HG02943 (cell line): ENCODE results near the gene TNFAIP6.
A peak's percentile ranks its signal among the peaks of the same experiment; 100 is the strongest.

Experiments
- ATAC-seq: cut with Tn5 transposase; IDR thresholded peaks from one replicate; pipeline ENCODE4 v1.9.1; 2021; ENCODE audit warnings: mild to moderate bottlenecking, low read depth, moderate library complexity; ENCODE audit not compliant: unreplicated experiment

Gene TNFAIP6

DNA sequence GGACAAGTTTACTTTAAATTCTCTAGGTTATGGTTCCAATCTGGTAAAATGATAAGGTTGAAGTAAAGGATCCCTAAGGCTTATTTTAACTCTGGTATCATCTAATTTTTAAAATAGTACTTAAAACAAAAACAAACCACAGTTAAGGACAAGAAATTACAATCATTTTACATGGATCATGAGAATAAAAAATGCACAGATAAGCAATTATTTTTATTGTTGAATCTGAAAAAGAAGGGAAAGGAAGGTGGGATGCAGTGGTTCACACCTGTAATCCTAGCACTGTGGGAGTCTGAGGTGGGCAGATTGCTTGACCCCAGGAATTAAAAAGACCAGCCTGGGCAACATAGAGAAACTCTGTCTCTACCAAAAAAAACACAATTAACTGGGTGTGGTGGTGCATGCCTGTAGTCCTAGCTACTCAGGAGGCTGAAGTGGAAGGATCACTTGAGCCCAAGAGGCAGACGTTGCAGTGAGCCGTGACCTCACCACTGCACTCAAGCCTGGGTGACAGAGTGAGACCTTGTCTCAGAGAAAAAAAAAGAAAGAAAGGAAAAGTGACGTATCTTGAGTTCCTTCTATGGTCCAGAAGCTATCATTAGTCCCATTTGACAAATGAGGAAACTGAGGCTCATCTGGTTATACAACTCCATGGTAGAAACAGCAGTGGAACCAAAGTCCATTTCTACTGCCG, 2.5 kb downstream of the TNFAIP6 start:
- ATAC-seq: no peak

DNA sequence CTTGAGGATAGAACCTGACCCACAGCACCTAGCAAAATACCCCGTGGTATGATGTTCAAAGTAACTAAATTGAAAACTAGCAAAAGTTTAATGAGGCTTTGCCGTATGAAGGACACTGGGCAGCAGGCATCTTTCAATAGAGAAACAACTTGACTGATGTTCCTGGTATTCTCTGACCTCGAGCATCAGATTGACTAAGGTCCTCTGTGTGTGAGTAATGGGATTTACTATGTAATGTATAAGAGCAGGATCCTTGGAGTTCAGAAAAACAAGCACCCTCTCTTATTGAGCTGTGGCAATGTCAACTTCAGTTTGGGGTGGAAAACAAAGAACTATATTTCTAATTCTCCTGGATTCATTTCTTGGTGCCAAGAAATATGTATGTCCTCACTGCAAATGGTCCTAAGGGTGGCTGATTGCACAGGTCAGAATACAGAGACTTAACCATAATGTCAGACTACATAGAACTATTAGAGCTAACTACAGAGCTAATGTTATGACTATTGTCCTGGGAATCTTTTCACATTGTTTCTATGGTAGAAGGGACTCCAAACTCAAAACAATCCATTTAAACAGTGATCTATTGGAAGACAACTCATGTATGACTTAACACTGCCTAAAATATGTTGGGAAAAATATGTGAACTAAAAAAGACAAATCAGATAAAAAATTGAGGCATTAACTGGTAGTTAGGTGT, 4.4 kb downstream of the TNFAIP6 start:
- no peak for ATAC-seq

DNA sequence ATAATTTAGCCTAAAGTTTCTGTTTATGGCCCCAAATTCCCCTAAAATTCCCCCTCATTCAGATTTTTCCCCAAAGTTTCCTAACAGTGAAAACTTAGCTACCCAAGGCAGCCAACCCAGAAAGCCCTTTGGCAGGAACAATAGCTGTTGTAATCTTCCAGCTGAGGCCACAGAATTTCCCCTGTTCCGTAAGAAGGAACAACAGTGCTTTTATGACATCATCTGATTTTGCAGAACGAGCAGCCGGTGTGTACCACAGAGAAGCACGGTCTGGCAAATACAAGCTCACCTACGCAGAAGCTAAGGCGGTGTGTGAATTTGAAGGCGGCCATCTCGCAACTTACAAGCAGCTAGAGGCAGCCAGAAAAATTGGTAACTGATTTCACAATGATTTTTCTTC, 6.3 kb downstream of the TNFAIP6 start:
- peak; percentile 62 for ATAC-seq

DNA sequence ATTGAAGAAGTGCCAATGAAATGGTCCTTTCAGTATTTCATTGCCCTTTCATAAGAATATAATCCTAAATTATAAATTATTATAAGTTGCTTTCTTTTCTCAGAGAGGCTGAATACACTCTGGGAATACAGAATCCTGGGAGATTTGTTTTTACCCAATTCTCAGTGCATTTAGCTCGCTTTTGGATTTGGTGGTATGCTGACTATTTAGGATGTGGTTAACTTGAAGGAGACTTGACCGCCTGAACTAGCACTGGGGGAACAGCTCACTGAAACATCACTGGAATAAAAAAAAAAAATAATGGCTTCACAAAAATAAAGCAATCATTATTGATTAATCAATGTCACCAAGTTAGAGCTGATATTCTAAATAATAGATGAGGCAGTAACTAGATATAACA, 10.2 kb downstream of the TNFAIP6 start:
- no peak for ATAC-seq

DNA sequence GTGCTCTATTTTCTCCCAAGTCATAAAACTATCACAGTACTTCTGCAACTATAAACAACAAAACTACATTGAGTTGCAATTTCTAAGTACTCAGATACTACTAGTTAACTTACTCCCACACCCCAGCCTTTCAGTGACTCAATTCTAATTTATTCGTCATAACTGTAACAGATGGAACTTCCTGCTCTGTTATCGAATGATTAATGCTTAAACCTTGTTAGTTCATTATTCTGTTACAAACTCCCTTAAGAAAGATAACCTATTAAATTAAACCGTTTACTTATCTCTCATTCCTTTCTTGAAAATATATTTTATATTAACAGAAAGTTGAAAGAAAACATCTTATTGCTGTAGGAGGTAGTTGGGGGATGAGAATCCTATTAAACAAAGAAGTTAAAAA, 17.0 kb downstream of the TNFAIP6 start:
- ATAC-seq: peak; percentile 87

DNA sequence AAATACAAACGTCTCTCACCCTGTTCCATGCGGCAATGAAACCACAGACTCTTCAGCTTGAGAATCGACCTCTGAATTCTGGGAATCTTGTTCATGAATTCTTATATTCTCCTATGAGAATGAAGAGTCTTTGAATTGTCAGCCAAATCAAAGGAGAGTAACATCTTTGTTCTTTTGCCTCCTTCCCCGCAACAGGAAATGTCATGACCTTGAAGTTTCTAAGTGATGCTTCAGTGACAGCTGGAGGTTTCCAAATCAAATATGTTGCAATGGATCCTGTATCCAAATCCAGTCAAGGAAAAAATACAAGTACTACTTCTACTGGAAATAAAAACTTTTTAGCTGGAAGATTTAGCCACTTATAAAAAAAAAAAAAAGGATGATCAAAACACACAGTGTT, 21.8 kb downstream of the TNFAIP6 start:
- no peak for ATAC-seq

DNA sequence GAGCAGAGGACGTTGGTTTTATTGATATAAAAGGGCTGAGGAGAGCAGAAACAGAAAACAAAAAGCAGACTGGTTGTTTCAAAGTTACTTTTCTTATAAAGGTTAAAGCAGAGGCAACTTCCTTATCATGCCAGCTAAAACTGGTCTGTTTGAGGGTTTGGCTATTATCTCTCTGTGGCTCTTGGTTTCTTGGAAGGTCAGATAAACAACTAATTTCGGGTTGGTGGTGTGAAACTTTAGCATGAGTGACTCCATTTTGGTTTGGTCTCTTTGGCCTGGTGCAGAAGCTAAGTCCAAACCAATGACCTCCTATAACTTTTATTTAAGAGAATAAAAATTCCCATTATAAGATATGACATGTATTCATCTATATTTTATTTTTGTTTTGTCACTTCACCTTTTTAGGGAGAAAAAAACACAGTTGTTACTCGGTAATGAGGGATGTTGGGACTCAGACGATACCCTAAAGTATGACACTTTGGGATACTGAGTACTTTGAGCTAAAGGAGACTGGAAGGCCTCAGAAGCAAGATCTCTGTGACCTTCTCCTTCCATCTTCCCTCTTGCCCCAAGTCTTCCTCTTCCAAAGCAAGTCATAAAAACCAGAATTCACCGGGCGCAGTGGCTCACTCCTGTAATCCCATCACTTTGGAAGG, 23.3 kb downstream of the TNFAIP6 start:
- ATAC-seq: no peak

DNA sequence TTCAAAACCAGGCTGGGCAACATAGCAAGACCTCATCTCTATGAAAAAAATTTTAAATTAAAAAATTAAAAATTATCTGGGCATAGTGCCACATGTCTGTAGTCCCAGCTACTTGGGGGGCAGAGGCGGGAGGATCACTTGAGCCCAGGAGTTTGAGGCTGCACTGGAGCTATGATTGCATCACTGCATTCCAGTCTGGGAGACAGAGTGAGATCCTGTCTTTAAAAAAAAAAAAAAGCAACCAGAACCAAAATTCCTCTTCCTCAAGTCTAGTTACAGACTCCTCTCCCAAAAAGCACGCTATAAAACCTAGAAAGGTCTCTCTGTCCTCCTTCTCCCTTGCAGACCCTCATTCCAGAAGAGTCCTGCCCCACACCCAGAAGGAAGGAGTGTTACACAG, 23.9 kb downstream of the TNFAIP6 start:
- ATAC-seq: no peak

DNA sequence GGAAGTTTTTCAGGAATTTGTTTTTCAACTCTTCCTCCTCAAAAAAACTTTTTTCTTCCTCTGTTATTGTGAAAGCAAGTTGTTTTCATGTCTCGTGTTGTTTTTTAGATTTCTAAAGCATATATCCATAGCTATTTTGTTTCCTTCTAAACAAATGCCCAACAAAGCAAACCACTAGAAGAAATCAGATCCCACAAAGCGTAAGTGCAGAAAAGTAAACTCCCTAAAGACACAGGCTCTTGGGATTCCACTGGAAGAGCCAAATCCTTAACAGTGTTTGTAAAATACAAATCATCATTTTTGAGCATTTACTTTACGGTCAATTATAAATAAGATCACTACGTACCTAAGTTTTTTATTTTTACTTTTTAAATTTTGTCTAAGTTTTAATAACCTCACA, 30.6 kb downstream of the TNFAIP6 start:
- ATAC-seq: no peak

DNA sequence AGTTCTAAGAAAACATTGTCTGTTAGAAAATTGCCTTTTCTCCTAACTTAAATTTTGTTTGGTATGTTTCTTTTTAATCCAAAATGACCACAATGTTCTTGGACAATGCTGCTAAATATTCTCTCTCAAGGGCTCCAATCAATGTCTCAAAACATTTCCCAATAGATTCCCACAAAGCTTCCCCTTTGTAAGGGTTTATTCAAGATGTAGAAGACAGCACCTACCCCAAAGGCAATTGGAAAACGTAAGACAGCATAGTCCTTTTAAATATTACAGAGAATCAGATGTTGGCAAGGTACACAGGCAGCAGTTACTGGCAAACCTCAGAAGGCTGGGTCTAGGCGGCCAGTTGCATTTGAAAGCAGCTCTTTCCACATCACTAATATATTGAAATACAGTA, 34.0 kb downstream of the TNFAIP6 start:
- no peak for ATAC-seq

DNA sequence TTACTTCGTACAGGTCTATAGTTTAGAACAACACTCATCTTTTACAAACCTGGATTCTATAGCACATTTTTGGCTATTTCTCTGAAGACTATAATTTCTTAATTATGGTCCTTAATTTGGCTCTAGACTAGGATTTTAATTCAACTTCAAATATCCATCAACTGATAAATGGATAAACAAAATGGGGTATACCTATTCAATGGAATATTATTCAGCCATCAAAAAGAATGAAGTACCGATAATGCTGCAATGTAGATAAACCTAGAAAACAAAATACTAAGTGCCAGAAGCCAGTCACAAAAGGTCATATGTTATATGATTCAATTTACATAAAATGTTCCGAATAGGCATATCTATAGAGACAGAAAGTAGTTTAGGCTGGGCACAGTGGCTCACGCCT, 37.1 kb downstream of the TNFAIP6 start:
- ATAC-seq: no peak

DNA sequence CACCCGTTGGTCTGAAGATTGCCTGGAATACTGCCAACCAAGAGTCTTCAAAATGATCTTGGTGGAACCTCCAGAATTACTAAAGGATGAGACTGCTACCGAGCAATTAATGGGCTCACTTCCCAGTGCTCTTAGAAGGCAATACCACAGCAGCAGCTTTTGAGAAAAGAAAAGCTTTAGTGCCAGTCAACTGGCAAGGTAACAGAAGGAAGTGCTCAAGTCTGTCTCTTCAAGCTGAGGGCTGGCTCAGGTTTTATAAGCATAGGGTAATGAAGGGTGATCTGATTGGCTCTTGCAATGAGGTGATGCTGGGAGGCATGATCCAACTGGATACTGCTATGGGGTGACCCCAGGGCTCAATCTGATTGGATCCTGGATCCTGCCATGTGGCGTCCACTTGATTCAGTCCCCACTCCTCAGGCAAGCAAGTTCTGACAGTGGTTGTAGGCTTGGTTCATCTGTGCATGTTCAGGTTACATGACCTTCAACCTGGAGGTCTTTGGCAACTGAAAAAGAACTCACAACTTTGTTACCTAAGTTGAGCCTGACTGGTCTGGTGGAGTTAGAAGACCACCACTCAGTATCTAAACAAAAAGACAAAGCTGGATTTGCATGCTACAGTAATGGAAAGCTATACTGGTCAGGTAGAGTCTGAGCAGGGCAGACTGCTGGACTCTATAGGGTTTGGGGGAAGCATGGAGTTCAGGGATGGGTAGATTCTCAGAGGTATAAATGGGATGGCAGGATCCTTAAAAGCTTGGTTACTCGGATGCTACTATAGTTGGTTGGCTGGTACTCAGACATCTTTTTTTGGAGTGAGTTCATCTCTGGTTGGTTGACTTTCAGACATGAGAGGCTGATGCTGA, 38.4 kb downstream of the TNFAIP6 start:
- ATAC-seq: no peak

DNA sequence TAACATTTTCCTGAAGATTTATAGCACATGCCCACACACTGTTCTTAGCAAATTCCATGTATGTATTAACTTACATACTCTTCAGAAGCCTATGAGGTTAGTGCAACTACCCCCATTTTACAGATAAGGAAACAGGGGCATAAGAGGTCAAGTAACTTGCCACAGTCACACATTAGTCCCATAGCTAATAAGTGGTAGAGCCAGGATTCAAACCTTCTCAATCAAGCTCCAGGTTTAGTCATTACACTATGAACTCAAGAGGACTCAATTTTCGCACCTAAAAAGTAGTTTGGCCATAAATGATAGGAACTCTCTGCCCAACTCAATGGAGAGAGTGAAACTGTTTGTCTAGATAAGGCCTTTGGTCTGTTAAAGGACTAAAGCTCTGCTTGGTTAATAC, 42.6 kb downstream of the TNFAIP6 start:
- ATAC-seq: no peak

DNA sequence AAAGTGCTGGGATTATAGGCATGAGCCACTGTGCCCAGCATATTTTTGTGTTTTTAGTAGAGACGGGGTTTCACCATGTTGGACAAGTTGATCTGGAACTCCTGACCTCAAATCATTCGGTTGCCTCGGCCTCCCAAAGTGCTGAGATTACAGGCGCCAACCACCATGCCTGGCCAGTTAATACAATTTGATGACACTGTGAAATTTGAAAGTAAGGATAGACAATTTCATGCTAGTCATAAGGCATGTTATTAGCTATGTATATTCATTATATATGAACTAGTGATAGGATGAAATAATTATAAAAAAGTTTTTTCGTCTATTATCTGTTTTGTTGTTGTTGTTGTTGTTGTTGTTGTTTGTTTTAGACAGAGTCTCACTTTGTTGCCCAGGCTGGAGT, 43.8 kb downstream of the TNFAIP6 start:
- ATAC-seq: no peak

DNA sequence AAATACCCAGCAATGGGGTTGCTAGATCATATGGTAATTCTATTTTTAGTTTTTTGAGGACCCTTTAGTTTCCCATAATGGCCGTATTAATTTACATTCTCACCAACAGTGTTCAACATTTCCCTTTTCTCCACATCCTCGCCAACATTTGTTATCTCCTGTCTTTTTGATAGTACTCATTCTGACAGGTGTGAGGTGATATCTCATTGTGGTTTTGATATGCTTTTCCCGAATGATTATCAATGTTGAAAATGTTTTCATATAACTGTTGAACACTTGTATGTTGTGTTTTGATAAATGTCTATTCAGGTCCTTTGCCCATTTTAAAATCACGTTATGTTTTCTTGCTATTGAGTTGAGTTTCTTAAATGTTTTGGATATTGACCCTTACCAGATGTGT, 46.5 kb downstream of the TNFAIP6 start:
- no peak for ATAC-seq

DNA sequence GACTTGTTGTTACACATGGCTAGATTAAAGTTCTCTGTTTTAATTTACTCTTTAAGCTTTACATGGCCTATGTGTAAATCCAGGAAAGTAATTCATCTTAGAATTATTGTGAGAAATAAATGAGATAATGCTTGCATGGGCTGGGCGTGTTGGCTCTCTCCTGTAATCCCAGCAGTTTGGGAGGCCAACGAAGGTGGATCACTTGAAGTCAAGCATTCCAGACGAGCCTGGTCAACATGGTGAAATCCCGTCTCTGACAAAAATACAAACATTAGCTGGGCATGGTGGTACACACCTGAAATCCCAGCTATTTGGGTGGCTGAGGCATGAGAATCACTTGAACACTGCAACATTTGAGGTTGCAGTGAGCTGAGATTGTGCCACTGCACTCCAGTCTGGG, 48.0 kb downstream of the TNFAIP6 start:
- ATAC-seq: no peak

DNA sequence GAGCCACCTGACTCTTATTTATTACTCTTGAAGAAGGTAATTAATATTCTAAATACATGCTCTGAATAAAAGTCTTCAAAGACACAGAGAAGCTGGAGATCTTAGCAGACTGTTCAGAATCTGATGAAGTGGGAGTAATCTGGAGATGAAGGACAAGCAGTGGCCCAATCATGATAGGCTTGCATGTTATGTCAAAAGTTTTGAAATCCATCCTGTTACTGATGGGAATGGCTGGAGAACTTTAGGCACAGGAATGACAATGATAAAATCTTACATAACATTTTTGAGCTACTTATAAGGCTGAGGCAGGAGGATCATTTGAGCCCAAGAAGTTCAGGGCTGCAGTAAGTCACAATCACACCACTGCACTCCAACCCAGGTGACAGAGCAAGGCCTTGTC, 49.9 kb downstream of the TNFAIP6 start:
- ATAC-seq: no peak

DNA sequence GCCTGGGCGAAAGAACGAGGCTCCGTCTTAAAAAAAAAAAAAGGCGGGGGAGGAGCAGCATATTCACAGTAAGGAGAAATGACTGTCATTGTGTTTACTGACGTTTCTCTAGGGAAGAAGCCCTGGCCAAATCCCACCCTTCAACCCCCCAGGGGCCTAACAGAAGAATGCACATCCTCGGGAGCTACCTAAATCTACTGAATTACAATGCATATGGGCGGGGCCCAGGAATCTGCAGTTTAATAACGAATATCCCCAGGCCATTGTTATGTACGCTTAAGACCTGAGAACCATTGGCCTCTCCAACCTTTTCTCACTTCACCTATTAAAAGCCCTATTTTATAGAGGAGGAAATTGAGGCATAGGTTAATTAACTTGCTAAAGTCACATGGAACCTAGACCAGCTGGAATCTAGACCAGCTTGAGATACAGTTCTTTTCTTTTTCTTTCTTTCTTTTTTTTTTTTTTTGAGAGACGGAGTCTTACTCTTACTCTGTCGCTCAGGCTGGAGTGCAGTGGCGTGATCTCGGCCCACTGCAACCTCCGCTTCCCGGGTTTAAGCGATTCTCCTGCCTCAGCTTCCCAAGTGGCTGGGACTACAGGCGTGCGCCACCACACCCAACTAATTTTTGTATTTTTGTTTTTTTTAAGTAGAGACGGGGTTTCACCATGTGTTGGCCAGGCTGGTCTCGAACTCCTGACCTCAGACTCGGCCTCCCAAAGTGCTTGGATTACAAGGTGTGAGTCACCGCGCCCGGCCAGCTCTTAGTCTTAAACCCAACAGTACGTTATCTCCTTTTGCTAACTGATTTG, 51.6 kb downstream of the TNFAIP6 start:
- no peak for ATAC-seq

DNA sequence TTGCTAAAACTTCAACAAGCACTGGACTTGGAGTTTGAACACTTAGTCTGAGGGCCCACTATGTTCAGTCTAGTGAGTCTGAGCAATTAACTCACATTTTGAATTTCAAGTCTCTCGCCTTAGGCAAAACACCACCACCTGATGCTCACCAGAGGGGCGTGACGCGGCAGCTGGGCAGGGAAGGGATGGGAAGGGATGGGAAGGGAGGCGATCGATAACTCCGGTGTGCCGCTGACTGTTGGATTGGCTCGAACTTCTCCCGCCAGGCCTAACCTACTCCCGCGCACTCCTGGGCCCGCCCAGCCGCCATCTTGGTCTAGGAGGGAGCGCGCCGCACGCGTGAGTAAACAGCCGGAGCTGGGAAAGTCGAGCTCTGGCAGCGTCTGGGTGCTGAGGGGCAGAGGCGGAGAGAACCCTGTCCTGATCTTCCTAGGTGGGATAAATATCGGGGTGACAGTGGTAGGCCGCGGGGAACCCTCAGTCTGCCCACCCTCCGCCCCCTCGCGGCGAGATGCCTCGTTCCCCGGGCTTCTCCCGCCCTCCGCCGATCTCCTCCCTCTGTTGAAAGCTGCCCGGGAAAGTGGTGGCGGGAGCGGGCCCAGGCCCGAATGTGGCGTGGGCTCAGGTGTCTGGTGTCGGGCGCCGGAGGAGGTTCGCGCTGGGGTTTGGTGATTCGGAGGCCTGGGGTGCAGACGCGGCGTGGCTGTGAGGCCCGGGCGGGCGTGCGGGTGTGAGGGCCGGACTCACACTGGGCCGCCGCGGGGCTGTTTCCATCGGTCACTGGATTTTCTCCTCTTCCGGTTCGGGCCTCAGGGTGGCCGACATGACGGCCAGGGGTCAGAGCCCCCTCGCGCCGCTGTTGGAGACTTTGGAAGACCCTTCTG, 52.5 kb downstream of the TNFAIP6 start, which contains the start of gene RIF1:
Gene RIF1, plus strand, starts transcription at position 302 of the 884 bp plus-strand sequence. Its CDS starts 522 bp downstream, at position 824.
- peak; percentile 95 for ATAC-seq
